GF-D8 (cell line): ENCODE measurements around the gene DDX10.

ENCODE experiments used
- DNase-seq: peaks from one replicate; lab custom pipeline; 2025; lab: John Stamatoyannopoulos, UW

Gene DDX10

GRCh38 chr11:108983636-108984420, 319.0 kb downstream of the DDX10 start:
- DNase-seq, result no peak

- no peak for DNase-seq
Measured at GRCh38 chr11:108984523-108984922, 319.7 kb downstream of the DDX10 start.

- no peak for DNase-seq
Measured at GRCh38 chr11:108985236-108985944, 320.5 kb downstream of the DDX10 start.

- no peak for DNase-seq
Measured at GRCh38 chr11:108985945-108986279, 321.0 kb downstream of the DDX10 start.
